Eye (tissue), 1 donor: ENCODE measurements around the gene HOXA3.

Source experiments
- DNase-seq: peaks from one replicate; pipeline ENCODE4 v3.0.0-alpha.2; 2015

Gene HOXA3

DNA sequence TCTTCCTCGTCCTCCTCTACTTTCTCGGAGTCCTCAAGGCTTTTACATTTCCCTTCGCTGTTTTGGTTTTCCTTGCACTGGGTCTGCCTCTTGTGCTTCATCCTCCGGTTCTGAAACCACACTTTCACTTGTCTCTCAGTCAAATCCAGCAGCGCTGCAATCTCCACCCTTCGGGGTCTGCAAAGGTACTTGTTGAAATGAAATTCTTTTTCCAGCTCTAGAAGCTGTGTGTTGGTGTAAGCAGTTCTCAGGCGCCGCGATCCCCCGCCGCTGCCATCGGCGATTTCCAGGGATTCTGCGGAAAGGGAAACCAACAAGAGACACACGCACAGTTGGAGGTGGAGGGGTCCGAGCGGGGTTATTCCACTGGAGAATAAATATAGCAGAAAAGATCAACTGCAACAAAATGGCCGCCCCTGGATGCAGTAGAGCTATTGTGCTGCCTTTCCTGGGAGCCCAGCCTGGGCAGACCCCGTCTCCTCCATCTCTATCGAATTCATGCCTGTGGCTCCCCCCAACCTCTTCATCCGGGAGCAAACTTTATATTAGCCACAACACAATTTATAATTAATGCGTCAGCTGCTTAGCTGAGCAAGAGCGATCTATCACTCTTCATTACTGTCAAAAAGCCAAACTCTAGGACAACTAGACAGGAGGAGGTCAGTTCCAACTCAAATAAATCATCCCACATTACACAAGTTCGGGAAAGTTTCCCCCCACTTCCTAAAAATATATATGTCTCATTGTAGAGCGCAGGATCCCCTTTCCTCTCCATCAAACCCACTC lies 51.0 kb downstream of the HOXA3 start:
- DNase-seq = peak; percentile 77

DNA sequence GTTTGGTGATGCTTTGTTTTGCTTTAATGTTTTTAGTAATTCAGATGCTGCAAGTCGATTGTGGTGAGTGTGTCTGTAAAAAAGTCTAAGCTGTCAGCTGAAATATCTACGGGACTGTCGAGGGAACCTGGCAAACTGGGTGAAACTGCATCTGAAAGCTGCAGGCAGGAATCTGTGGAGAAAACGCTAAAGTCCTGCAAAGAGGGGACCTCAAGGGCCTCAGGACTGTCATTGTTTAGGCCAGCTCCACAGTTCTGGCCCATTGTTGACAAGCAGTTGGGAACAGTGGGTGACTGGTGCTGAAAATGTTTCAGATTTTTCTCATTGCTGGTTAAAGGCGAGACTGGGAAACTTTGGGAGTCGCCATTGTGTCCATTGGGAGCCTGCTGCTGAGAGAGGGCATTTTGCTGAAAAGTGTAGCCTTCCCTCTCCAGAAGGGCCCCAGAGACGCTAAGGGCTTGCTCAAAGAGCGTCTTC lies 51.7 kb downstream of the HOXA3 start:
- peak; percentile 76 for DNase-seq

- peak; percentile 40 for DNase-seq
Observed at GRCh38 chr7:27099453-27100370, 52.7 kb downstream of the HOXA3 start.

DNA sequence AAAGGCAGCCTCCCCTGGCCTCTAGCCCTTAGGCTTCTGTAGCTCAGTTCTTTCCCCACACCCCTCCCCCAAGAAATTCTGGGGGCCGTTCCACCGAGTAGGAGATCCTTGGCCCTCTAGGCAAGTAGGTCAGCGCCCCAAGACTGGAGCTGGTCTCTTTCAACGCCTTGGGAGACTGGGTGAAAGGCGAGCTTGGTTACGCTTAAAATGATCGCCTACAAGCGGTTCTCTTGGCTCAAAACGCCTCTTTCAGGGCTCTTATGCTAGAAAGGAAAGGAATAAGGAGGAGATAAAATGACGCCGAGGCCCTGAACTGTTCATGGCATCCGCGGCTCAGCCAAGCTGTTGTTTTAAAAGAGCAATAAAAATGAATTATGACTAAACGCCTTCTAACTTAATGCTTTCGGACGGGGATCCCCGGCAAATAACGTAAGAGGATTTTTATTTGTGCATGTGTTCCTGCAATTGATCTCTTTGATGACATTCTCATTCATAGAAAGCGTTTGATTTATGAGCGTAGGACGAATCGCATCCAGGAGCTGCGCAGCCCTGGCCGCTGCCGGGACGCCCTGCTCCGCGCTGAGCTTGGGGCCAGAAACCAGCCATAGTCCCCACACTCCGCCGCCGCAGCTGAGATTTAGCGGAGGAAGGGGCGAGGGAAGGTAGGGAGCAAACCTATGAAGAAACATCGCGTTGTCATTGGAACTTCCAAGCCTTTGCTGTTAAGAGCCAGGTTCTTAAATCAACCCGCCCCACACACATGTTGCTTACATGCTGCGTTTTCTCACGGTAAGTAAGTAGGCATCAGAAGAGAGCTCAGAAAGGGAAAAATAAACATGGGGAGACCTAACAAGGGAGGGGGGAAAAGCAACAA lies 53.6 kb downstream of the HOXA3 start:
- peak; percentile 69 for DNase-seq

GRCh38 chr7:27097686-27098577 lies 54.5 kb downstream of the HOXA3 start:
- peak; percentile 46 for DNase-seq

GRCh38 chr7:27096768-27097514 lies 55.4 kb downstream of the HOXA3 start:
- no peak for DNase-seq

GRCh38 chr7:27095897-27096767 lies 56.3 kb downstream of the HOXA3 start, which contains the start of gene HOXA1:
TSS of gene HOXA1 (minus strand) at chr7:27096000. CDS start at chr7:27095912, 88 bp downstream.
- DNase-seq = peak; percentile 71

DNA sequence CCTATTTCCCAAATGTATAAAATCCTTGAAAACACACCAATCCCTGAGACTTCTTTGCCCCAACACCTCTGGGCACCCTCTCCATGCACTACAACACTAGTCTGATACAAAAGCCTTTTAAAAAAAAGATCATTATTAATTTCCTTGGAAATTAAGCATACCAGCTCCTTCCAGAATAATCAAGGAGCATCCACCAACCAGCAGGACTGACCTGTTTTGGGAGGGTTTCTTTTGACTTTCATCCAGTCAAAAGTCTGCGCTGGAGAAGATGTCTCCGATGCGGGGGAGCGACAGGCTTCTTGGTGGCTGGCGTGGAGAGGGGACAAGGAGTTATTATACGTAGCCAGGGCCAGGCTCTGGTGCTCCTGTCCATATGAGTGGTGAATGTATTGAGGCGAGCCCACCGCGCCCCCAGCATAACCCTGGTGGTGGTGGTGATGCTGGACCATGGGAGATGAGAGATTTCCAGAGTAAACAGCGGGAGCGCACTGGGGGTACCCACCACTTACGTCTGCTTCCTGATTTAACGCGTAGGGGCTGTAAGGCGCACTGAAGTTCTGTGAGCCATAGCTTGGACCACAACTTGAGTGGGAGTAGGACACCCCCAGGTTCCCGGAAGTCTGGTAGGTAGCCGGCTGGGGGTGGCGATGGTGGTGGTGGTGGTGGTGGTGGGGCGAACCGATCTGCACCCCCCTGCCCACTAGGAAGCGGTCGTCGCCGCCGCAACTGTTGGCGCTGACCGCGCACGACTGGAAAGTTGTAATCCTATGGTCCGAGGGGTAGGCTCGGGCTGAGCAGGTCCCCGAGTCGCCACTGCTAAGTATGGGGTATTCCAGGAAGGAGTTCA lies 57.1 kb downstream of the HOXA3 start:
- peak; percentile 33 for DNase-seq

- peak; percentile 32 for DNase-seq
Observed at GRCh38 chr7:27094304-27095049, 57.9 kb downstream of the HOXA3 start.

DNA sequence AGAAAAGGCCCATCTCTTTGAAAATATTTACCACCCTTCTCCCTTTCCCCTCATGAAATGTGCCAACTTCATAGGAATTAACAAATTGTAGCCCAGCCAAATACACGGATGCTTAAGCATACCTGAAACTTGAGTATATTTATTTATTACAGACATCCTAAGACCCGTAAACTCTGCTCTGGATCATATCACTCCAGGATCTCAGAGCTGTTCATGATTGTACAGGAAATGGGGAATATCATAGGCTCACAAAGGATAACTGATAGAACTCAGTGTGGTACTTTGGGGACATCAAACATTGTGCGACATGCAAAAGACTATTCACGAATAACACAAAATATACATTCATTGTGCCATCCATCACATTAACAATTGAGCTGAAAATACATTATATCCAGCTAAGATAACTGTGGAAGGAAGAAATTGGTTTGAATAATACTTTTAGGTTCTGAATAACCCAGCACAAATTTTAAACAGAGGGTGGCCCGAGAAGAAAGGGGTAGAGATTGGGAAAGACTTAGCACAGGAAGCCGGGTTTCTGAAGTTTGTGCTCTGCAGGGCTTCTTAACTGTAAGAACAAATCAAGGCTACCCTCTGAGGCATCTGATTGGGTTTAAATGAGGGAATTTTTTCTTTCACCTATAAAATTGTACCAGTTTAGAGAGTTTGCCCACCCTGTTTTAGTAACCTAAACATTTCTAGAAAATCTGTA lies 59.0 kb downstream of the HOXA3 start:
- peak; percentile 19 for DNase-seq

GRCh38 chr7:27092819-27093110 lies 59.6 kb downstream of the HOXA3 start:
- DNase-seq = no peak

- DNase-seq = peak; percentile 32
Observed at GRCh38 chr7:27091941-27092818, 60.2 kb downstream of the HOXA3 start.

- DNase-seq = peak; percentile 33
Observed at GRCh38 chr7:27091105-27091504, 61.3 kb downstream of the HOXA3 start.

DNA sequence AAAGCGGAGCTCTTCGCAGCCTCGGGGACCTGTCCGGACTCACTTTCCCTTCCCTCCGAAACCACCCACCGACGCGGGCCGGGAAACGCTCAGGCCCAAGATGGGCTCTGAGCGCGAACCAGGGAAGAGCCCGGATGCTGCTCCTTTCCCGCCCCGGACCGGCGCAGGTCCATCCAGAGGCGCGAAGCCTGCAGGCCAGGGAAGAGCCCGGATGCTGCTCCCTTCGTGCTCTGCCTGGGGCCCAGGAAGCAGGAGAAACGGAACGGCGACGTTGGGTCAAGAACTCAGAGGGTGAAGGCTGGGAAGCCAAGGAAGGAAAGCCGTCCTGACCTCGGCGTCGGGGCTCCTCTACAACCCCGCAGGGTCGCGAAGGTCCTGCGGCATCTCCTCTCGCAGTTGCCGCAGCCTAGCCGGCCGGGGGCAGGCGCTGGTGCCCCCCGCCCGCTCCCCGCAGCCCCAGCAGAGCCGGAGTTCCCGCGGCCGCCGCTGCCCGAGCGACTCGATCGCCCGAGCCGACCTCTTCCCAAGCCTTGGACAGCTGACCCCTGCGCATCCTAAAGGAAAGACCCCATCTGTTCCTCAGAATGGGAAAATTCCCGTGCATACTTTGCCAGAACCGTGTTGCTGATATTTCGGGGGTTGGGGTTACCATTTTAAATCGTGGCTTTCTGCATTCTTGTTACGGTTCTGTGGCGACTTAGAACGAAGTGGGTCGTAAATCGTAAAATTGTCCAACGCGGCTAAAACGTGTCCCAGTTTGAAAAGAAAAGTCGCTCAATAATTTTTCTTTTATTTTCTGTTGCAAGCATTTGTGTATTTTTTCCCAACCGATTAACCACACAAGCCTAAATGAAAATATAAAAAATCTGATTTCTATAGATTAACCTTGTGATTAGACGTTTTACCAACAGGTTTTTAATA lies 64.1 kb downstream of the HOXA3 start:
- peak; percentile 53 for DNase-seq

DNA sequence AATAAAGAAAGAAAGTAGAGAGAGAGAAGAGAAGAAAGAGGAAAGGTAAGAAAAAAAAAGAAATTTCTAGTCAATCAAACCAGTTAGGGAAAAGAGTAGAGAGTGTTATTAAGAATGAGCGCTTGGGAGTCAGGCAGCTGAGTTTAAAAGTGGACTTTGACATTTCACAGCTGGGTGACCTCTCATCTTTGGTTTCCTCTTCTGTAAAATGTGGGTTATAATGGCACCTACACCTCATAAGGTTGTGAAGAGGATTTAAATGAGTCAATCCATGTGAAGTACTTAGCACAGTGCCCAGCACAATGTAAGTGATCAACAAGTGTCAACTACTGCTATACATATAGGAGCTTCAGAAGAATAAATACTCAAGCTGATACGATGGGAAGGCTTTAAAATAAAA lies 68.7 kb downstream of the HOXA3 start:
- no peak for DNase-seq
